IMR-90 (cell line): ENCODE data around the gene TBC1D22A.

Source experiments
- CTCF ChIP-seq: conservative IDR thresholded peaks from 2 replicates; pipeline ENCODE4 v1.5.1; 2012; ENCODE audit warnings: mild to moderate bottlenecking, low read depth, low read length, improper control_type of control experiment
- SMC3 ChIP-seq: fragments of 150-350 bp; IDR thresholded peaks from 2 replicates; pipeline ENCODE4 v1.6.1; 2016; ENCODE audit warnings: low read depth, mild to moderate bottlenecking, antibody characterized with exemption, low read length, moderate library complexity

- TF ChIP-seq CTCF (no peak), SMC3 (no peak)
Measured at GRCh38 chr22:47044722-47045535, 282.5 kb downstream of the TBC1D22A start.
